Measurements from ENCODE around the gene GPHB5. TPM values are rescaled to one million over a fixed set of nuclear protein-coding genes. Genes with fewer than 3 reads are reported as not detected.

Gene GPHB5
- total RNA-seq, 6 experiments from 2014 or later: not detected

GRCh38 chr14:63300854-63301253 is 17.9 kb downstream of the GPHB5 start:
- DNase-seq: no peak
- no peak for TF ChIP-seq CTCF (IDR thresholded peaks at IDR 0.05)
- no peak overlapping the region for H3K4me3 Mint-ChIP-seq
- no peaks in the 10 kb centered on the region for H3K4me1 Mint-ChIP-seq (ENCODE audit: low read depth)
- no peaks in the 10 kb centered on the region for H3K9me3 Mint-ChIP-seq
- H3K27me3 Mint-ChIP-seq (ENCODE audit: insufficient read depth): peaks cover 5% of the 10 kb centered on the region
- no peak overlapping the region for H3K27ac Mint-ChIP-seq
- no peaks in the 10 kb centered on the region for H3K36me3 Mint-ChIP-seq (ENCODE audit: low read depth)

- no peak overlapping the region for H3K27ac Mint-ChIP-seq
- H3K9me3 Mint-ChIP-seq: no peaks in the 10 kb centered on the region
- TF ChIP-seq CTCF (IDR thresholded peaks at IDR 0.05): no peak
- no peak for DNase-seq
- peaks cover 5% of the 10 kb centered on the region for H3K27me3 Mint-ChIP-seq (ENCODE audit: insufficient read depth)
- no peaks in the 10 kb centered on the region for H3K4me1 Mint-ChIP-seq (ENCODE audit: low read depth)
- H3K36me3 Mint-ChIP-seq (ENCODE audit: low read depth): no peaks in the 10 kb centered on the region
- no peak overlapping the region for H3K4me3 Mint-ChIP-seq
These were observed 19.2 kb downstream of the GPHB5 start for GRCh38 chr14:63299351-63300110.

- TF ChIP-seq CTCF (IDR thresholded peaks at IDR 0.05): no peak
- H3K4me3 Mint-ChIP-seq: no peak overlapping the region
- peaks cover under 1% of the 10 kb centered on the region for H3K27me3 Mint-ChIP-seq (ENCODE audit: insufficient read depth)
- H3K27ac Mint-ChIP-seq: no peak overlapping the region
- no peaks in the 10 kb centered on the region for H3K36me3 Mint-ChIP-seq (ENCODE audit: low read depth)
- no peaks in the 10 kb centered on the region for H3K9me3 Mint-ChIP-seq
- DNase-seq: no peak
- no peaks in the 10 kb centered on the region for H3K4me1 Mint-ChIP-seq (ENCODE audit: low read depth)
These were observed 21.2 kb downstream of the GPHB5 start for GRCh38 chr14:63297372-63298063.

GRCh38 chr14:63296060-63296563 is 22.6 kb downstream of the GPHB5 start:
- no peak for DNase-seq
- H3K27ac Mint-ChIP-seq: no peak overlapping the region
- peak overlapping the region; percentile 40; the same call in 1 of the 2 replicates for H3K4me3 Mint-ChIP-seq
- peaks cover under 1% of the 10 kb centered on the region; the same call in 1 of the 2 replicates for H3K4me1 Mint-ChIP-seq (ENCODE audit: low read depth)
- no peaks in the 10 kb centered on the region for H3K9me3 Mint-ChIP-seq
- no peaks in the 10 kb centered on the region for H3K36me3 Mint-ChIP-seq (ENCODE audit: low read depth)
- TF ChIP-seq CTCF (IDR thresholded peaks at IDR 0.05): no peak
- H3K27me3 Mint-ChIP-seq (ENCODE audit: insufficient read depth): no peaks in the 10 kb centered on the region; the same call in 1 of the 2 replicates

GRCh38 chr14:63295231-63295685 is 23.5 kb downstream of the GPHB5 start:
- Mint-ChIP-seq H3K27me3 (ENCODE audit: insufficient read depth) (no peaks in the 10 kb centered on the region; the same call in 1 of the 2 replicates), H3K27ac (no peak overlapping the region), H3K36me3 (ENCODE audit: low read depth) (no peaks in the 10 kb centered on the region), H3K9me3 (no peaks in the 10 kb centered on the region), H3K4me1 (ENCODE audit: low read depth) (peaks cover 7% of the 10 kb centered on the region; the same call in 1 of the 2 replicates), H3K4me3 (no peak overlapping the region)
- no peak for DNase-seq
- no peak for TF ChIP-seq CTCF (IDR thresholded peaks at IDR 0.05)
